T1000 (cell line): ENCODE results near the gene CDKN3.
"Not testable (repeated sequence)": the region's sequence is repeated elsewhere in the genome, so short reads cannot be mapped to it uniquely, and the experiment has no call there.

Experiments
- DNase-seq: peaks from one replicate; lab custom pipeline; 2025; ENCODE audit warnings: mixed read lengths; lab: John Stamatoyannopoulos, UW

Gene CDKN3

DNA sequence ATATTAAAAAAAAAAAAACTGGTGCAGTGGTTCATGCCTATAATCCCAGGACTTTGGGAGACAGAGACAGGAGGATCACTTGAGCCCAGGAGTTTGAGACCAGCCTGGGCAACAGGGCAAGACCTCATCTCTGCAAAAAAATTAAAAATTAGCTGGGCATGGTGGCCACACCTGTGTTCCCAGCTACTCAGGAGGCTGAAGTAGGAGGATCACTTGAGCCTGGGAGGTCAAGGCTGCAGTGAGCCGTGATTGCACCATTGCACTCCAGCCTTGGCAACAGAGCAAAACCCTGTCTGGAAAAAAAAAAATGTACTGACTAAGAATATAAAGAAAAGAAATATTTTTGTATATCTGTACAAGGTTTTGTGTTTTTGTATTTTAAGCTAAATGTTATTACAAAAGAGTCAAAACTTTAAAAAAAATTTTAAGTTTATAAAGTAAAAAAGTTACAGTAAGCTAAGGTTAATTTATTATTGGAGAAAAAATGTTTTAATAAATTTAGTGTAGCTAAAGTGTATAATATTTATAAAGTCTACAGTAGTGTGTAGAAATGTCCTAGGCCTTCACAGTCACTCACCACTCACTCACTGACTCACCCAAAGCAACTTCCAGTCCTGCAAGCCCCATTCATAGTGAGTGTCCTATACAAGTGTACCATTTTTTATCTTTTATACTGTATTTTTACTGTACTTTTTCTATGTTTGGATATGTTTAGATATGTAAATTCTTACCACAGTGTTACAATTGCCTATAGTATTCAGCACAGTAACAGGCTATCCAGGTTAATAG is 60.2 kb downstream of the CDKN3 start:
- DNase-seq = not testable (repeated sequence)

DNA sequence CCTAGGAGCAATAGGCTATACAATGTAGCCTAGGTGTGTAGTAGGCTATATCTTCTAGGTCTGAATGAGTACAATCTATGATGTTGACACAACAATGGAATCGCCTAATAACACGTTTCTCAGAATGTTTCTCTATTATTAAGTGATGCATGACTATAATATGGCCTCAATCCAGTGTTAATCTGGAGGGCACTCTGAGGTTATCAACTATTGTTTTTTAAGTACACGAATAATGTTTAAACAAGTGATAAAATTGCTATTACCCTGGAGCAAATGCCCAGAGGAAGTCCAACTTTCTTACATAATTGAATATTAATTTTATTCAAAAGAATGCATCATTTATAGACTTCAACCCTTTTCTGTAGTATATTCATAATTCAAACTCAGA is 60.8 kb downstream of the CDKN3 start:
- no peak for DNase-seq

DNA sequence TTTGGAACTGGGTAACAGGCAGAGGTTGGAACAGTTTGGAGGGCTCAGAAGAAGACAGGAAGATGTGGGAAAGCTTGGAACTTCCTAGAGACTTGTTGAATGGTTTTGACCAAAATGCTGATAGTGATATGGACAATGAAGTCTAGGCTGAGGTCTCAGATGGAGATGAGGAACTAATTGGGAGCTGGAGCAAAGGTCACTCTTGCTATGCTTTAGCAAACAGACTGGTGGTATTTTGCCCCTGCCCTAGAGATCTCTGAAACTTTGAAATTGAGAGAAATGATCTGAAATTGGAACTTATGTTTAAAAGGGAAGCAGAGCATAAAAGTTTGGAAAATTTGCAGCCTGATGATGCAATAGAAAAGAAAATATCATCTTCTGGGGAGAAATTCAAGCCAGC is 61.7 kb downstream of the CDKN3 start:
- not testable (repeated sequence) for DNase-seq

DNA sequence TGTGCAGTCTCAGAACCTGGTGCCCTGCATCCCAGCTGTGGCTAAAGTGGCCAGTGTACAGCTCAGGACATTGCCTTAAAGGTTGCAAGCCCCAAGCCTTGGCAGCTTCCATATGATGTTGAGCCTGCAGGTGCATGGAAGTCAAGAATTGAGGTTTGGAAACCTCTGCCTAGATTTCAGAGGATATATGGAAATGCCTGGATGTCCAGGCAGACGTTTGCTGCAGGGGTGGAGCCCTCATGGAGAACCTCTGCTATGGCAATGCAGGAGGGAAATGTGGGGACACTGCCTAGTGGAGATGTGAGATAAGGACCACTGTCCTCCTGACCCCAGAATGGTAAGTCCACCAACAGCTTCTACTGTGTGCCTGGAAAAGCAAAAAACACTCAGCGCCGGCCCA is 62.3 kb downstream of the CDKN3 start:
- no peak for DNase-seq

DNA sequence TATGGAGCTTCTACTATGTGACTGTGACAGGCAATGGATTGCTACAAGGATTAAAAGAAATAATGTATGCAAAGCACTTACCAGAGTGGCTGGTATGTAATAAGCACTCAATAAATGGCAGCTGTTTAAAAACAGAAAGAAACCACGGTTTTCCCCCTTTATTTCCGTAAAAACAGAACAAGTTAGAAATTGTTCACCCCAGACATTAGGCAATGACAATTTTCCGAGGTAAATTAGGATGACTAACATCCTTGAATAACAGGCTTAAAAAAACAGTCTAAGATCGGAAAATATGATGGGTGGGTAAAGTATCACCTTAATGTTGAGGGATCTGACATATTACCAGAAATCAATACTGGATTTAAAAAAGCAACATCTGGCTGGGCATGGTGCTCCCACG is 65.2 kb downstream of the CDKN3 start:
- no peak for DNase-seq

DNA sequence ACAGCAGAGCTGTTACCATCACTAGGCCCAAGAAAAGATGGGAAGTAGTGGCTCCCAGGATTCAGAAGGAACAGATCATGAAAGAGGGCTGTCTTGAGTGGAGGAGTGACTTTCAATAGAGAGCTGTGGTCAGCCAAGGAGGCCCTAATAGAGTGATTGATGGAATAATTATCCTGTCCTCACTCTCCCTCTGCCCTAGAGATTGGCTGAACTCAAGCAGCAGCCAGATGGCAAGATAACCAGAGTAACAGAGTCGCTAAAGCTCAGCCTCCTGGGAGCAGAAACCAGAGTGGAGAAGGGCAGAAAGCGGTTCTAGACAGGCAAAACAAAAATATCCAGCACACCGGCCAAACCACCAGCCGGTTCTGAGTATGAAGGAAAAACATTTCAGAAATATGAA is 68.8 kb downstream of the CDKN3 start:
- no peak for DNase-seq

DNA sequence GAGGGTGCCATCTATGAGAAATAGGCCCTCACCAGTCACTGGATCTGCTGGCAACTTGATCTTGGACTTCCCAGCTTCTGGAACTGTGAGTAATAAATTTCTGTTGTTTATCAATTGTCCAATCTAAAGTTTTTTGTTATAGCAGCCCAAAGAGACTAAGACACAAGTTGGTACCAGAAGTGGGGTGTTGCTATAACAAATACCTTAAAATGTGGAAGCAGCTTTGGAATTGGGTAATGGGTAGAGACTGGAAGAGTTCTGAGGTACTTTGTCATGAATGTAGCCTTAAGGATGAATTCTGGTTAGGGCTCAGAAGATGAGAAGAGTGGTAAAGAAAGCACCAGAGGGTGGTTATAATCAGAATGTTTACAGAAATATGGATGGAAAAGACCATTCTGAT is 70.5 kb downstream of the CDKN3 start:
- DNase-seq = no peak
